Nephron (organoid): ENCODE data around the gene ATG9B.

ENCODE experiments used
- H3K27ac Mint-ChIP-seq, 3 experiments: 2 replicates each; pipeline ENCODE4 v1.8.0; 2020; ENCODE audit warnings: mixed read lengths in 3 of 3, mild to moderate bottlenecking in 2 of 3, moderate library complexity in 1 of 3
- H3K27me3 Mint-ChIP-seq: 2 replicates; pipeline ENCODE4 v1.8.0; 2021; ENCODE audit warnings: low read depth, mild to moderate bottlenecking, moderate library complexity, mixed read lengths
- H3K36me3 Mint-ChIP-seq: 2 replicates; pipeline ENCODE4 v1.8.0; 2020; ENCODE audit warnings: low read depth, mixed read lengths
- H3K4me1 Mint-ChIP-seq: 2 replicates; pipeline ENCODE4 v1.8.0; 2020; ENCODE audit warnings: mixed read lengths
- H3K4me3 Mint-ChIP-seq, 3 experiments: 2 replicates each; pipeline ENCODE4 v1.8.0; 2020; ENCODE audit warnings: mild to moderate bottlenecking in 3 of 3, mixed read lengths in 3 of 3, moderate library complexity in 2 of 3
- H3K9me3 Mint-ChIP-seq: 2 replicates; pipeline ENCODE4 v1.8.0; 2020; ENCODE audit warnings: mixed read lengths
- CTCF ChIP-seq, 3 experiments: fragments of 200-600 bp; sonication (generic); IDR thresholded peaks; one replicate each; pipeline ENCODE4 v1.5.0; 2021; ENCODE audit warnings: antibody characterized with exemption in 3 of 3; ENCODE audit not compliant: unreplicated experiment in 3 of 3

ATG9B gene

GRCh38 chr7:150993511-150993910 is 30.8 kb downstream of the ATG9B start:
- no peak overlapping the region for H3K4me3 Mint-ChIP-seq
- peaks cover 21% of the 10 kb centered on the region for H3K4me1 Mint-ChIP-seq
- peak overlapping the region in 1 of 3 experiments; percentile 64 for H3K27ac Mint-ChIP-seq
- no peaks in the 10 kb centered on the region for H3K27me3 Mint-ChIP-seq
- TF ChIP-seq CTCF (IDR thresholded peaks at IDR 0.05; ENCODE audit: unreplicated experiment in 3 of 3) = no peak
- no peaks in the 10 kb centered on the region for H3K9me3 Mint-ChIP-seq
- H3K36me3 Mint-ChIP-seq = no peaks in the 10 kb centered on the region

GRCh38 chr7:150992833-150993302 is 31.4 kb downstream of the ATG9B start:
- no peak for TF ChIP-seq CTCF (IDR thresholded peaks at IDR 0.05; ENCODE audit: unreplicated experiment in 3 of 3)
- Mint-ChIP-seq H3K9me3 (no peaks in the 10 kb centered on the region), H3K27me3 (no peaks in the 10 kb centered on the region), H3K36me3 (no peaks in the 10 kb centered on the region), H3K4me3 (no peak overlapping the region), H3K4me1 (peaks cover 27% of the 10 kb centered on the region), H3K27ac (peak overlapping the region; percentile 48 to 84 (median 61))

GRCh38 chr7:150992051-150992640 is 32.1 kb downstream of the ATG9B start:
- Mint-ChIP-seq H3K27ac (peak overlapping the region in 2 of 3 experiments; percentile 48 to 61), H3K9me3 (no peaks in the 10 kb centered on the region), H3K4me3 (no peak overlapping the region), H3K4me1 (peaks cover 23% of the 10 kb centered on the region), H3K27me3 (no peaks in the 10 kb centered on the region), H3K36me3 (no peaks in the 10 kb centered on the region)
- no peak for TF ChIP-seq CTCF (IDR thresholded peaks at IDR 0.05; ENCODE audit: unreplicated experiment in 3 of 3)

GRCh38 chr7:150990416-150991186 is 33.7 kb downstream of the ATG9B start, which contains the start of gene NOS3:
Gene NOS3 (plus strand): TSS chr7:150991017. CDS start chr7:150993804, 2,787 bp downstream.
- no peaks in the 10 kb centered on the region for H3K36me3 Mint-ChIP-seq
- H3K4me1 Mint-ChIP-seq = peaks cover 31% of the 10 kb centered on the region
- TF ChIP-seq CTCF (IDR thresholded peaks at IDR 0.05; ENCODE audit: unreplicated experiment in 3 of 3) = no peak
- H3K27me3 Mint-ChIP-seq = no peaks in the 10 kb centered on the region
- H3K9me3 Mint-ChIP-seq = no peaks in the 10 kb centered on the region
- peak within 1 kb of the TSS; percentile 22 to 60 (median 52) for H3K27ac Mint-ChIP-seq
- H3K4me3 Mint-ChIP-seq = peak within 1 kb of the TSS in 1 of 3 experiments; percentile 18

GRCh38 chr7:150989456-150989855 is 34.8 kb downstream of the ATG9B start:
- TF ChIP-seq CTCF (IDR thresholded peaks at IDR 0.05; ENCODE audit: unreplicated experiment in 3 of 3) = no peak
- Mint-ChIP-seq H3K9me3 (no peaks in the 10 kb centered on the region), H3K4me3 (peak overlapping the region in 1 of 3 experiments; percentile 18), H3K36me3 (no peaks in the 10 kb centered on the region), H3K27ac (peak overlapping the region; percentile 22 to 63 (median 52)), H3K4me1 (peaks cover 34% of the 10 kb centered on the region), H3K27me3 (no peaks in the 10 kb centered on the region)
